GM12878 (cell line): ENCODE data around the gene PILRB. TPM values are rescaled to one million over a fixed set of nuclear protein-coding genes. Genes with fewer than 3 reads are reported as not detected.

ENCODE experiments used
- ATAC-seq: fragments of 200-7000 bp; cut with Tn5 transposase; 3 replicates; pipeline ENCODE4 v1.9.1; 2020; ENCODE audit warnings: mild to moderate bottlenecking, moderate library complexity
- BruUV-seq: library from RNA; stranded (reverse); fragments of 400-500 nt; replicated peaks from 2 replicates; lab custom pipeline; 2021; lab: Mats Ljungman, UMichigan
- CTCF ChIA-PET: fragments of 300-600 bp; sonication (Branson Sonifier 250); formaldehyde crosslinking; extraction: SDS; loops from one replicate; lab custom pipeline; 2021; ENCODE audit warnings: inconsistent platforms; lab: Yijun Ruan, JAX
- POLR2A ChIA-PET: fragments of 350-600 bp; formaldehyde crosslinking; extraction: SDS; loops from one replicate; lab custom pipeline; 2021; ENCODE audit warnings: inconsistent platforms; lab: Charles Lee
- RAD21 ChIA-PET: fragments of 300-600 bp; sonication (Branson Sonifier 250); formaldehyde crosslinking; loops from one replicate; lab custom pipeline; 2023; ENCODE audit warnings: antibody characterized with exemption; ENCODE audit not compliant: unreplicated experiment; lab: Charles Lee
- SMC1A ChIA-PET: fragments of 300-600 bp; sonication (Branson Sonifier 250); formaldehyde crosslinking; loops from one replicate; lab custom pipeline; 2023; ENCODE audit not compliant: unreplicated experiment, uncharacterized antibody; lab: Charles Lee
- DNase-seq: peaks from one replicate; pipeline ENCODE4 v3.0.0-alpha.2; 2011; ENCODE audit warnings: low read depth, low spot score
- FAIRE-seq: peaks from 3 replicates; lab custom pipeline; 2011; peaks lifted over from hg19 to GRCh38; lab: Jason Lieb, UNC
- H2AFZ ChIP-seq: 2 replicates; pipeline ENCODE4 v1.6.0; 2011; ENCODE audit warnings: low read depth, low read length, control low read depth; ENCODE audit not compliant: control insufficient read depth
- H3K27ac ChIP-seq: 2 replicates; pipeline ENCODE4 v1.5.1; 2011; ENCODE audit warnings: control low read depth; ENCODE audit not compliant: control insufficient read depth, insufficient read depth
- H3K27me3 ChIP-seq, 2 experiments: replicated peaks in 1 of 2; 2 replicates each; pipeline versions ENCODE4 v1.6.0 to v1.6.1; 2011; ENCODE audit warnings: low read length in 1 of 2; ENCODE audit not compliant: control insufficient read depth in 2 of 2, insufficient read depth in 2 of 2
- H3K36me3 ChIP-seq, 2 experiments: 2 replicates each; pipeline ENCODE4 v1.5.1; 2011; ENCODE audit warnings: low read length in 1 of 2; ENCODE audit not compliant: control insufficient read depth in 2 of 2, insufficient read depth in 2 of 2
- H3K4me1 ChIP-seq: 2 replicates; pipeline ENCODE4 v1.6.1; 2011; ENCODE audit warnings: mild to moderate bottlenecking, low read length, moderate library complexity, mixed read lengths; ENCODE audit not compliant: control insufficient read depth, insufficient read depth
- H3K4me2 ChIP-seq: 2 replicates; pipeline ENCODE4 v1.6.0; 2011; ENCODE audit warnings: control low read depth; ENCODE audit not compliant: control insufficient read depth, insufficient read depth
- H3K4me3 ChIP-seq: fragments of 200-600 bp; sonication (generic); 2 replicates; pipeline ENCODE4 v1.5.1; 2016
- H3K79me2 ChIP-seq: 2 replicates; pipeline ENCODE4 v1.6.0; 2011; ENCODE audit warnings: low read length; ENCODE audit not compliant: control insufficient read depth, insufficient read depth
- H3K9ac ChIP-seq: 2 replicates; pipeline ENCODE4 v1.8.0; 2011; ENCODE audit warnings: low read length, control low read depth, mixed read lengths; ENCODE audit not compliant: control insufficient read depth, insufficient read depth
- H3K9me3 ChIP-seq: replicated peaks from 3 replicates; pipeline ENCODE4 v1.5.1; 2011; ENCODE audit warnings: mild to moderate bottlenecking, low read length; ENCODE audit not compliant: control insufficient read depth, insufficient read depth
- H4K20me1 ChIP-seq: 2 replicates; pipeline ENCODE4 v1.6.0; 2011; ENCODE audit not compliant: control insufficient read depth, insufficient read depth
- BCL3 ChIP-seq: IDR thresholded peaks from 2 replicates; pipeline ENCODE4 v1.6.1; 2011; ENCODE audit warnings: borderline replicate concordance, low read depth, mild to moderate bottlenecking, moderate library complexity, low read length; ENCODE audit not compliant: insufficient read depth, poor library complexity, severe bottlenecking
- BMI1 ChIP-seq: fragments of 450-650 bp; IDR thresholded peaks from 2 replicates; pipeline ENCODE4 v1.6.1; 2016; ENCODE audit warnings: mild to moderate bottlenecking, moderate library complexity, borderline replicate concordance
- IKZF1 ChIP-seq: fragments of 450-650 bp; conservative IDR thresholded peaks from 2 replicates; pipeline ENCODE4 v1.6.1; 2017; ENCODE audit warnings: antibody characterized with exemption, mild to moderate bottlenecking
- JUNB ChIP-seq: IDR thresholded peaks from 2 replicates; pipeline ENCODE4 v1.6.1; 2016; ENCODE audit warnings: antibody characterized with exemption, mild to moderate bottlenecking
- KLF5 ChIP-seq: fragments of 450-650 bp; IDR thresholded peaks from 2 replicates; pipeline ENCODE4 v1.6.1; 2014; ENCODE audit warnings: mild to moderate bottlenecking; ENCODE audit not compliant: partially characterized antibody
- POU2F2 ChIP-seq: IDR thresholded peaks from 3 replicates; pipeline ENCODE4 v1.6.1; 2011; ENCODE audit warnings: low read depth, mild to moderate bottlenecking, low read length, borderline replicate concordance
- SMARCA5 ChIP-seq: fragments of 450-650 bp; IDR thresholded peaks from 2 replicates; pipeline ENCODE4 v1.6.1; 2017; ENCODE audit warnings: mild to moderate bottlenecking
- SREBF1 ChIP-seq: IDR thresholded peaks from 2 replicates; pipeline ENCODE4 v1.6.1; 2012; ENCODE audit warnings: mild to moderate bottlenecking, low read length
- TAF1 ChIP-seq: IDR thresholded peaks from 2 replicates; pipeline ENCODE4 v1.6.1; 2011; ENCODE audit warnings: mild to moderate bottlenecking, low read depth, low read length, borderline replicate concordance
- ZBTB33 ChIP-seq: fragments of 450-650 bp; IDR thresholded peaks from 2 replicates; pipeline ENCODE4 v1.6.1; 2017; ENCODE audit warnings: mild to moderate bottlenecking
- ZZZ3 ChIP-seq: IDR thresholded peaks from 2 replicates; pipeline ENCODE4 v1.6.1; 2011; ENCODE audit warnings: low read depth; ENCODE audit not compliant: control insufficient read depth, insufficient read length
- WGBS: methylation state at CpG from one replicate; pipeline ENCODE4 v1.1.6; 2016; ENCODE audit warnings: low lambda C conversion rate; ENCODE audit not compliant: insufficient replicate concordance, insufficient coverage; ENCODE audit errors: missing lambda C conversion rate; 5-methylcytosine and 5-hydroxymethylcytosine counted together
- in situ Hi-C: fragments of 300-500 bp; cut with MboI; formaldehyde crosslinking; loops from 9 replicates; pipeline ENCODE4 v1.14.3; 2018; ENCODE audit warnings: mixed read lengths
- intact Hi-C: fragments of 100-400 bp; cut with micrococcal nuclease; formaldehyde crosslinking; loops from one replicate; pipeline ENCODE4 v1.14.2; 2022; ENCODE audit not compliant: unreplicated experiment
- polyA plus RNA-seq, 11 experiments: library from polyadenylated mRNA; depleted of rRNA in 4 of 11; unstranded in 6 of 11; stranded (reverse) in 5 of 11; fragments of >200 nt; fragmentation: Nextera tagmentation in 4 of 11; fragmentation: Illumina TruSeq in 1 of 11; extraction: Ambion mirVana in 4 of 11; extraction: Trizol in 1 of 11; gene quantifications; 1 replicate in 1 of 11; 2 replicates in 10 of 11; pipeline versions ENCODE4 v1.2.1 to v1.2.3, GENCODE V29; 2011 to 2016; ENCODE audit warnings: inconsistent platforms in 2 of 11, missing spikeins in 2 of 11, low read depth in 1 of 11
- total RNA-seq, 4 experiments: library from RNA; depleted of rRNA in 3 of 4; stranded (reverse); fragments of >200 nt in 3 of 4; fragmentation: Illumina TruSeq in 1 of 4; extraction: Trizol in 1 of 4; gene quantifications; 2 replicates each; pipeline versions ENCODE4 v1.2.1 to v1.2.3, GENCODE V29; 2013 to 2021

PILRB gene
- total and polyA plus RNA-seq, 10 of the 15 experiments (the other 5 are each of a cell fraction or from before 2014, with no cell fraction given), result 2.6 to 50.3 (median 22.0) TPM

- no peak overlapping the region for H2AFZ ChIP-seq
- in situ Hi-C loops (no loop called here), intact Hi-C loops (no loop called here)
- ChIA-PET RAD21 (no interaction called here), POLR2A (interaction anchor here (0.6 to 2.2 kb wide), 3 partner anchors 10 to 240 kb away, joined by 3 to 6 read pairs (median 3); no protein-coding TSS in a partner anchor), CTCF (no interaction called here), SMC1A (no interaction called here)
- no peak overlapping the region for H3K4me2 ChIP-seq
- no peaks in the 10 kb centered on the region for H3K9me3 ChIP-seq
- H3K27me3 ChIP-seq, result no peaks in the 10 kb centered on the region
- WGBS, result 100% methylated on average over 3 of the region's 3 CpGs
- no peaks in the 10 kb centered on the region for H4K20me1 ChIP-seq
- H3K79me2 ChIP-seq, result no peaks in the 10 kb centered on the region
- no peak for ATAC-seq
- no peak for FAIRE-seq
- H3K36me3 ChIP-seq, result no peaks in the 10 kb centered on the region
- H3K4me1 ChIP-seq, result peaks cover 19% of the 10 kb centered on the region
- H3K9ac ChIP-seq, result no peak overlapping the region
- no TSS peak for BruUV-seq
- no peak overlapping the region for H3K27ac ChIP-seq
- DNase-seq, result no peak
- TF ChIP-seq JUNB, result no peak
- no peak for TF ChIP-seq SMARCA5
- no peak for TF ChIP-seq BMI1
- TF ChIP-seq ZZZ3, result no peak
- TF ChIP-seq KLF5, result no peak
- no peak for TF ChIP-seq TAF1
- TF ChIP-seq SREBF1, result no peak
- TF ChIP-seq POU2F2, result no peak
- TF ChIP-seq IKZF1, result no peak
- TF ChIP-seq ZBTB33, result no peak
- no peak for TF ChIP-seq BCL3
- H3K4me3 ChIP-seq, result no peak overlapping the region
These were observed 42.1 kb downstream of the PILRB start for GRCh38 chr7:100400041-100400440.
